A549 (cell line): ENCODE data around the gene RXRA. TPM values are rescaled to one million over a fixed set of nuclear protein-coding genes. Genes with fewer than 3 reads are reported as not detected.

Experiments
- ATAC-seq, 2 experiments: fragments of 200-7000 bp in 1 of 2; fragments of >200 bp in 1 of 2; cut with Nextera tagmentation in 1 of 2; cut with Tn5 transposase in 1 of 2; 3 replicates each; pipeline versions ENCODE4 v1.8.0 to v1.9.1; 2018 to 2020; ENCODE audit warnings: mild to moderate bottlenecking in 1 of 2, moderate library complexity in 1 of 2
- CTCF ChIA-PET: fragments of 300-600 bp; sonication (Branson Sonifier 250); formaldehyde crosslinking; extraction: SDS; loops from one replicate; lab custom pipeline; 2021; ENCODE audit warnings: antibody characterized with exemption, inconsistent platforms; lab: Yijun Ruan, JAX
- POLR2A ChIA-PET: fragments of 350-600 bp; formaldehyde crosslinking; extraction: SDS; loops from one replicate; lab custom pipeline; 2021; ENCODE audit warnings: antibody characterized with exemption, inconsistent platforms; lab: Yijun Ruan, JAX
- DNase-seq, 2 experiments: peaks; one replicate each; pipeline versions ENCODE4 v3.0.0 to v3.0.0-alpha.2; 2011 to 2016; ENCODE audit warnings: low read depth in 1 of 2, low spot score in 1 of 2
- FAIRE-seq: peaks from 2 replicates; lab custom pipeline; 2011; peaks lifted over from hg19 to GRCh38; lab: Jason Lieb, UNC
- H3K27ac ChIP-seq, 2 experiments: fragments of >200 bp; sonication (Bioruptor Twin); formaldehyde crosslinking; 3 replicates each; pipeline ENCODE4 v1.5.1; 2016 to 2017
- H3K4me1 ChIP-seq: fragments of >200 bp; sonication (Bioruptor Twin); formaldehyde crosslinking; 3 replicates; pipeline ENCODE4 v1.6.1; 2016
- H3K4me2 ChIP-seq: fragments of >200 bp; sonication (Bioruptor Twin); formaldehyde crosslinking; 3 replicates; pipeline ENCODE4 v1.6.1; 2016
- H3K4me3 ChIP-seq: fragments of >200 bp; sonication (Bioruptor Twin); formaldehyde crosslinking; 3 replicates; pipeline ENCODE4 v1.5.1; 2016
- H3K9me3 ChIP-seq: fragments of >200 bp; sonication (Bioruptor Twin); formaldehyde crosslinking; 3 replicates; pipeline ENCODE4 v1.6.1; 2016
- BCL3 ChIP-seq: fragments of >200 bp; sonication (Bioruptor Twin); formaldehyde crosslinking; IDR thresholded peaks from 3 replicates; pipeline ENCODE4 v1.6.1; 2016
- CHD2 ChIP-seq: fragments of 150-350 bp; IDR thresholded peaks from 2 replicates; pipeline ENCODE4 v1.6.1; 2014; ENCODE audit warnings: low read length; ENCODE audit not compliant: partially characterized antibody
- CHD4 ChIP-seq: fragments of 200-600 bp; sonication (generic); IDR thresholded peaks from 2 replicates; pipeline ENCODE4 v1.6.1; 2016; ENCODE audit warnings: antibody characterized with exemption, mild to moderate bottlenecking, borderline replicate concordance
- E2F6 ChIP-seq: IDR thresholded peaks from 2 replicates; pipeline ENCODE4 v1.6.1; 2012; ENCODE audit warnings: low read depth, borderline replicate concordance
- EHMT2 ChIP-seq: fragments of 200-600 bp; sonication (generic); IDR thresholded peaks from 2 replicates; pipeline ENCODE4 v1.6.1; 2016; ENCODE audit warnings: antibody characterized with exemption, low read depth, mild to moderate bottlenecking, moderate library complexity
- ELK1 ChIP-seq: fragments of 150-350 bp; IDR thresholded peaks from 2 replicates; pipeline ENCODE4 v1.6.1; 2014; ENCODE audit warnings: low read depth, mild to moderate bottlenecking, low read length
- ESRRA ChIP-seq: fragments of 150-350 bp; IDR thresholded peaks from 2 replicates; pipeline ENCODE4 v1.6.1; 2014; ENCODE audit warnings: mild to moderate bottlenecking, low read length, borderline replicate concordance
- FOSL2 ChIP-seq, 2 experiments: fragments of 450-650 bp in 1 of 2; fragments of >200 bp in 1 of 2; sonication (Bioruptor Twin) in 1 of 2; formaldehyde crosslinking; IDR thresholded peaks; 2 replicates each; pipeline versions ENCODE4 v1.5.0 to v1.6.1; 2016 to 2020; ENCODE audit warnings: mild to moderate bottlenecking in 1 of 2, moderate library complexity in 1 of 2
- JUN ChIP-seq, 2 experiments: fragments of >200 bp; sonication (Bioruptor Twin); formaldehyde crosslinking; IDR thresholded peaks; 2 replicates in 1 of 2; 3 replicates in 1 of 2; pipeline ENCODE4 v1.6.1; 2016 to 2017
- MAZ ChIP-seq: fragments of 150-350 bp; IDR thresholded peaks from 2 replicates; pipeline ENCODE4 v1.6.1; 2014; ENCODE audit warnings: antibody characterized with exemption, low read depth, low read length, borderline replicate concordance
- MYC ChIP-seq: IDR thresholded peaks from 2 replicates; pipeline ENCODE4 v1.6.1; 2012; ENCODE audit warnings: mild to moderate bottlenecking, inconsistent platforms, low read length, improper control_type of control experiment, borderline replicate concordance
- NFE2L2 ChIP-seq: fragments of 150-350 bp; conservative IDR thresholded peaks from 2 replicates; pipeline ENCODE4 v1.6.1; 2014; ENCODE audit warnings: low read length
- NPAS2 ChIP-seq: fragments of 250-450 bp; sonication (Bioruptor Pico); IDR thresholded peaks from 2 replicates; pipeline ENCODE4 v1.8.0; 2022; ENCODE audit warnings: mild to moderate bottlenecking, moderate library complexity, borderline replicate concordance
- PHF8 ChIP-seq: fragments of 200-600 bp; sonication (generic); IDR thresholded peaks from 2 replicates; pipeline ENCODE4 v1.6.1; 2016; ENCODE audit warnings: low read depth, mild to moderate bottlenecking, antibody characterized with exemption, moderate library complexity, borderline replicate concordance
- POLR2A ChIP-seq: IDR thresholded peaks from 2 replicates; pipeline ENCODE4 v1.6.1; 2012; ENCODE audit warnings: mild to moderate bottlenecking, low read length
- RAD21 ChIP-seq, 2 experiments: fragments of >200 bp in 1 of 2; sonication (Bioruptor Twin) in 1 of 2; formaldehyde crosslinking in 1 of 2; IDR thresholded peaks in 1 of 2; conservative IDR thresholded peaks in 1 of 2; 2 replicates in 1 of 2; 3 replicates in 1 of 2; pipeline ENCODE4 v1.6.1; 2012 to 2018; ENCODE audit warnings: inconsistent platforms in 1 of 2
- RCOR1 ChIP-seq: fragments of 150-350 bp; IDR thresholded peaks from 2 replicates; pipeline ENCODE4 v1.6.1; 2014; ENCODE audit warnings: antibody characterized with exemption, low read length, low read depth
- REST ChIP-seq: fragments of 200-600 bp; sonication (generic); IDR thresholded peaks from 2 replicates; pipeline ENCODE4 v1.6.1; 2016; ENCODE audit warnings: antibody characterized with exemption, mild to moderate bottlenecking, moderate library complexity
- RFX5 ChIP-seq: fragments of 450-650 bp; IDR thresholded peaks from 2 replicates; pipeline ENCODE4 v1.7.1; 2014; ENCODE audit warnings: antibody characterized with exemption, mild to moderate bottlenecking, moderate library complexity
- TFCP2L1 ChIP-seq: fragments of 250-450 bp; sonication (Bioruptor Pico); IDR thresholded peaks from 2 replicates; pipeline ENCODE4 v1.5.0; 2021; ENCODE audit warnings: mild to moderate bottlenecking
- ZFP36 ChIP-seq: fragments of 450-650 bp; IDR thresholded peaks from 2 replicates; pipeline ENCODE4 v1.6.1; 2014; ENCODE audit warnings: borderline replicate concordance; ENCODE audit not compliant: partially characterized antibody
- WGBS: methylation state at CpG from one replicate; pipeline ENCODE4 v1.1.6; 2017; ENCODE audit errors: missing lambda C conversion rate; 5-methylcytosine and 5-hydroxymethylcytosine counted together
- polyA plus RNA-seq, 4 experiments: library from polyadenylated mRNA; depleted of rRNA in 3 of 4; stranded (reverse); fragments of >200 nt; fragmentation: RNase III in 1 of 4; extraction: RNeasy Plus Mini Kit Qiagen cat#74134 plus additional on column Dnase treatment in 1 of 4; gene quantifications; 2 replicates in 3 of 4; 3 replicates in 1 of 4; pipeline ENCODE4 v1.2.3, GENCODE V29; 2011 to 2017

Gene RXRA
- polyA plus RNA-seq, 2 of the 4 experiments (the other 2 are of a cell fraction): 6.6 to 23.9 TPM

GRCh38 chr9:134329886-134330285 is 3.6 kb downstream of the RXRA start:
- peak overlapping the region; percentile 94 for H3K4me2 ChIP-seq
- 37% methylated on average over 3 of the region's 5 CpGs for WGBS
- ATAC-seq: no peak
- POLR2A ChIA-PET: no interaction called here
- TF ChIP-seq NFE2L2: no peak
- TF ChIP-seq CHD4: no peak
- TF ChIP-seq RAD21 (conservative IDR thresholded peaks at IDR 0.05 in 1 of 2, IDR thresholded peaks at IDR 0.05 in 1 of 2): no peak
- no peak for TF ChIP-seq FOSL2 (IDR thresholded peaks at IDR 0.05)
- TF ChIP-seq FOSL2 (CRISPR knock-in tag; IDR thresholded peaks at IDR 0.05): no peak
- TF ChIP-seq PHF8: no peak
- no peak for TF ChIP-seq TFCP2L1 (CRISPR knock-in tag)
- TF ChIP-seq RFX5: no peak
- TF ChIP-seq REST: no peak
- TF ChIP-seq JUN (IDR thresholded peaks at IDR 0.05): no peak
- no peak for TF ChIP-seq MAZ
- TF ChIP-seq ESRRA: no peak
- no peak for TF ChIP-seq EHMT2
- no peak for TF ChIP-seq MYC
- no peak for TF ChIP-seq E2F6
- TF ChIP-seq BCL3: no peak
- TF ChIP-seq, all 56 proteins: peak for 0
- FAIRE-seq: no peak
- CTCF ChIA-PET: interaction anchor here (0.9 to 4.1 kb wide), 4 partner anchors 12 to 159 kb away, joined by 3 to 21 read pairs (median 4); no protein-coding TSS in a partner anchor
- no peaks in the 10 kb centered on the region for H3K9me3 ChIP-seq
- H3K4me3 ChIP-seq: no peak overlapping the region
- H3K27ac ChIP-seq: peak overlapping the region; percentile 20 to 99; a peak in 3 of 6 replicates
- no peak for DNase-seq
- peaks cover 47% of the 10 kb centered on the region for H3K4me1 ChIP-seq

GRCh38 chr9:134330590-134330989 is 4.3 kb downstream of the RXRA start:
- DNase-seq: no peak
- H3K4me1 ChIP-seq: peaks cover 49% of the 10 kb centered on the region
- FAIRE-seq: no peak

More at GRCh38 chr9:134330590-134330989, 4.3 kb downstream of the RXRA start:
- 78% methylated on average over 3 of the region's 3 CpGs for WGBS
- ChIA-PET CTCF (interaction anchor here (0.9 to 4.1 kb wide), 4 partner anchors 12 to 159 kb away, joined by 3 to 21 read pairs (median 4); no protein-coding TSS in a partner anchor), POLR2A (no interaction called here)
- Histone ChIP-seq H3K27ac (peak overlapping the region in 1 of 2 experiments; percentile 99; a peak in 3 of 6 replicates), H3K4me2 (no peak overlapping the region), H3K4me3 (no peak overlapping the region), H3K9me3 (no peaks in the 10 kb centered on the region)
- no peak for TF ChIP-seq RCOR1
- TF ChIP-seq BCL3: no peak
- no peak for TF ChIP-seq RFX5
- TF ChIP-seq RAD21 (conservative IDR thresholded peaks at IDR 0.05 in 1 of 2, IDR thresholded peaks at IDR 0.05 in 1 of 2): no peak
- TF ChIP-seq JUN (IDR thresholded peaks at IDR 0.05): no peak
- TF ChIP-seq NFE2L2: no peak
- TF ChIP-seq CHD2: no peak
- TF ChIP-seq NPAS2 (CRISPR knock-in tag): no peak
- TF ChIP-seq POLR2A: no peak
- TF ChIP-seq CHD4: no peak
- no peak for TF ChIP-seq ELK1
- no peak for TF ChIP-seq ZFP36
- TF ChIP-seq EHMT2: no peak
- no peak for ATAC-seq
